T-helper 2 cell (primary cell): Measurements from ENCODE around the gene SRGAP3.
A peak's percentile ranks its signal among the peaks of the same experiment; 100 is the strongest.
"Not testable (repeated sequence)": the region's sequence is repeated elsewhere in the genome, so short reads cannot be mapped to it uniquely, and the experiment has no call there.

ENCODE experiments used
- DNase-seq, 5 experiments: peaks; one replicate each; pipeline versions ENCODE4 v3.0.0 to v3.0.0-alpha.2; 2012 to 2022
- total RNA-seq, 2 donors: gene quantifications; one replicate each; lab custom pipeline; 2026; lab: John Stamatoyannopoulos, UW

Gene SRGAP3
- 9.2 to 10.9 reads per million in 2 donors for total RNA-seq

DNA sequence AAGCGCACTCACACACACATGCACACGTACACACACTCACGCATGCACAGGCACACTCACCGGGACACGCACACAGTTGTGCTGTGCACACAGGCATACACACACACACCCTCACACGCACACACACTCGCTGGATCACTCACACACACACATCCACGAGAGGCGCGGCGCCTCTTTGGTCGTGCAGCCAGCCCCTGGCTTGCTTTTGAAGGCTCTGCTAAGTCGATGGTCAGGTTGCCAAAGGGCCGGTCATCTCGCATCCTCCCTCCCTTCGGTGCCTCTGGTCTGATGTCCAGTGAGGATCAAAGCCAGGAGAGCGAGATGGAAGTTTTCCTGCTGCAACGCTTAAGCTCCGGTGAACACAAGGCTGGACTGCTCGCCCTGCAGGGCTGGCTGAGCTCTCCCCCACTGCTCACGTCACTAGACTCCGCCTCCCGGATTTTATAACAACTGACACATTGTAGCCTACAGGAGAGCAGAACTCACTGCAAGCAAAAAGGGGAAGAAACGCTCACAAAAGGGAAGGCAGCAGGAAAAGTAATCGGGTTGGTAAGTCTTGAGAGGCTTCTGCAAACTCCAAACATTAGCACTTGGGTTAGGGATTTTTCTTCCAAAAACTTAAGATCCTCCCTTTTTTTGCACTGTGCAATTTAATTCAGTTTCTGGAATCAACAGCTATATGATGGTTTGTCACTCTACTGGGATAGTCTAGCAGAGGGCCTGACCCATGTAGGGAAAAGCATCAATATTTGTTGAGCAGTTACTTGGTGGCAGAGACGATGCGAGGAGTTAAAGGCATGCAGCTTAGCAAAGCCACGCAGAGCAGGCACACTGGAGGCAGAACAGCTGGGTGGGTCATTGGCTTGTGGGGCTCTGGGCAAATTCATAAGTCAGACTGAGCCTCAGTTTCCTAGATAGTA, at the start of gene SRGAP3:
Gene SRGAP3, minus strand, starts transcription at position 374 of the 920 bp plus-strand sequence. CDS start 695 bp downstream, outside the sequence.
- peak; percentile 16 to 88 (median 60) for DNase-seq

DNA sequence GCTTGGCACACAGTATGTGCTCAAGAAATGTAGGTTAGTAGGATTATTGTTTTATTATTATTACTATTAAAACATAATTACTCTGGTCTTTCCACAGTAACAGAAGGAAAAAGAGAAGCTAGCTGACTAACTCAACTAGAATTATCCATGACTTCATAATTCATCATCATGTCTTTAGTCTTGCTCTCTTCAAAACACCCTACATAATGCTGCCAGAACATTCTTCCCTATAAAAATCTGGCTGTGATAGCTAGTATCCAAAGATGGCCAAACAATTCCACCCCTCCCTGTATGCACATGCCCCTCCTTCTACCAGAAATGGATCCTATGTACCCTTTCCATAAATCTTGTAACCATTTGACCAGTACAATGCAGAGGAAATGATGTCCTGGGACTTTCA, 48.8 kb upstream of the SRGAP3 start:
- no peak for DNase-seq

DNA sequence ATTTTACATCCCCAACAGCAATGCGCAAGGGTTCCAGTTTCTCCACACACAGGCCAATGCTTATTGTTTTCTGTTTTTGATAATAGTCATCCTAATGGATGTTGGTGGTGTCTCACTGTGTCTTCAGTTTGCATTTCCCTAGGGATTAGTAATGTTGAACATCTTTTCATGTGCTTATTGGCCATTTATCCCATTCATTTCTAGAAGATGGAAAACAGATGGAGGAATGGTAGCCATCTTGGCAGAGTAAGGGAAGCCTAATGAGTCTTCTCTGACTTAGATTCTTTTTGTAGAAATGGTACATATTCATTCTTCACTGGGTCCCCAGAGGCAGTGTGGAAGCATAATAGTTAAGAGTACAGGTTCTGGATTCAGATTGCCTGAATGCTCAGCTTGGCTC, 46.8 kb upstream of the SRGAP3 start:
- no peak for DNase-seq

DNA sequence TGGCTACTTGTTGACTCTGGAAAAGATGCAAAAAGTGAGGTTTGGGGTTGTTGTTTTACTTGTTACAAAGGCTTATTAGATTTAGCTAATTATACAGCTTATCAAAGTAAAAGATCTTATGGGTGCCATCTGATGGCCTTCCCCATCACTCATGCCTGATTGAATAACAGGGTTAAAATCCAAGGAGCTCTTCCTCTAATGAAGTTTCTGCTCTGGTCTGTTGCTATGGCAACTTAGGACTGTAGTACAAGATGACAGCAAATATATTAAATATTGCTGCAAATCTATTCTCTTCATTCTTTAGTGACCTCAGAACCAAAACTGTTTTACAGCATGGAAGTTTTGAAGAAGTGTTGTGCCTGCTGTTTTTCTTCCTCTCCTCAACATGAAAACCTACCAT, 45.6 kb upstream of the SRGAP3 start:
- DNase-seq = no peak

DNA sequence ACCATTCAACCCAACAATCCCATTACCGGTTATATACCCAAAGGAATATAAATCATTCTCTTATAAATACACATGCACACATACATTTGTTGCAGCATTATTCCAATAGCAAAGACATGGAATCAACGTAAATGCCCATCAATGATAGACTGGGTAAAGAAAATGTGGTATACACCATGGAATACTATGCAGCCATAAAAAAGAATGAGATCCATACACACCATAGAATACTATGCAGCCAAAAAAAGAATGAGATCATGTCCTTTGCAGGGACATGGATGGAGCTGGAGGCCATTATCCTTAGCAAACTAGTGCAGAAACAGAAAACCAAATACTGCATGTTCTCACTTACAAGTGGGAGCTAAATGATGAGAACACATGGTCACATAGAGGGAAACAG, 44.5 kb upstream of the SRGAP3 start:
- not testable (repeated sequence) for DNase-seq

DNA sequence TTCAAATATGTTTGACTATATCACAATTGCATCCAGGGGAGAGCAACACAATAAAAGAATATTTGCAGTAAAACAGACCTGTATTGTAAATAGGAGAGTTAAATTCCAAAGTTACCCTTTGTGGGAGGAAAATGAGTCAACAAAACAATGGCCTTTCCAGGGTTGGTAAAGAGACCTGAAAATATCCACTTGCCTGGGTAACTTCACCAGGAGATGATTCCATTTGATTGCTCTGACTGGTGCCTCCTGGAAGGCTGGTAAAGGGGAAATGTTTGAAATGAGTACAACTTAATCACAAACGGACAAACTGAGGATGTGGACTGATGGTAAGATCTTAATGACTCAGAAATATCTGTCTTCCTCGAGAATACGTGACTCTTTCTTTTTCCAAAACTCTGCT, 43.6 kb upstream of the SRGAP3 start:
- DNase-seq = no peak

DNA sequence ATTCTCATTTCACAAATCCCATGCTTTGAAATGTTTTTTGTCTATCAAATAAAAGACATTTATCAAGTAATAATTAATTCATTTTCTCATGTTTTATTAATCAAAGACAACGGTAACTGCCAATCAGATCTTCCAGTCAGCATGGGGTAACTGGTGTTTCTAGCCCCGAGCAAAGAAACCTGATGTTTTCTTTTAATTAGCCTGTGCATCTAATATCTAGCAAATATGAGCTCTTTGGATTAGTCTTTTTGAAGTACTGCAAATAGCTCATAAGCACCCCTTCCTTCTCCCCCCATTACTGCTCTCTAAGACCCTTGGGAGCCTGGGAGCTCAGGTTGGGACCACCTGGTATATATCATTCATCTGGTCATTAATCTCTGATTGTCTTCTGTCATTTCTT, 43.1 kb upstream of the SRGAP3 start:
- no peak for DNase-seq

DNA sequence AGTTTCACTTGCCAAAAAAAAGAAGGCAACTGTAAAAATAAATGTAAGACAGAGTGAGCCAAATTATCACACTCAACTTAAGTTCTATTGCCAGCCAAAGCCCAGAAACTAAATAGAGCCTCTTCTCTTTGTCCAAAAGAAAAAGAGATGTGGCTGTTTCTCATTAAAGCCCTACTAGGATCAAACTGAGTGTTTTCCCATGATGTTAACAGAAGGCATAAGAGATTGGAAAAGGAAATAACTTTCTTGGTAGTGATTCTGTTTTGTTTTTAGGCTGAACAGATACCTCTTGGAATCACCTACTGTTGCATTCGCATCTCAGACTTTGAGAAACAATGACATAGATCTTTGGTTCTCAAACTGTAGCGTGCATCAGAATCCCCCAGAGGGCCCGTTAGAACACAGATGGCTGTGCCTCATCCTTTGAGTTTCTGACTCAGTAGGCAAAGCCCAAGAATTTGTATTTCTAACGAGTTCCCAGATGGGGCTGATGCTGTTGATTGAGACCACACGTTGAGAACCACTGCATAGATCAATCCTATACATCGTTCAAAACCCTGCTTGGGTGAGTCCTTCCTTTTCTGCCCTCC, 42.5 kb upstream of the SRGAP3 start:
- DNase-seq = no peak

DNA sequence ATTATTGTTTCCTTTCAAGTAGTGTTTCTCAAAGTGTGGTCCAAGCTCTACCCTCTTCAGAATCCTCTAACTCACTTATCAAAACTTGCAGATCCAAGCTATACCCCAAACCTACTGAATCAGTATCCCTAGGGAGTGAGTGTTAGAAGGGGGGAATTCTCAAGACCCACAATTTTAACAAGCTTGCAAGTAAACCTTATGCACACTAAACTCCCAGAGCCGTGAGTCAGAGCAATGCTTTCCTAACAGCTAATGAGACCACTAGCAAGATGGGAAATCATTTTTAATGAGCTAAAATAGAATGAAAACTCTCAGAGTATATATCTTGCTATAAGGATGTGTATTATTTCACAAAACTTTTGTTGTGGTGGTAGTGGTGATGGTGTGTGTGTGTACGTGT, 41.1 kb upstream of the SRGAP3 start:
- DNase-seq = no peak

DNA sequence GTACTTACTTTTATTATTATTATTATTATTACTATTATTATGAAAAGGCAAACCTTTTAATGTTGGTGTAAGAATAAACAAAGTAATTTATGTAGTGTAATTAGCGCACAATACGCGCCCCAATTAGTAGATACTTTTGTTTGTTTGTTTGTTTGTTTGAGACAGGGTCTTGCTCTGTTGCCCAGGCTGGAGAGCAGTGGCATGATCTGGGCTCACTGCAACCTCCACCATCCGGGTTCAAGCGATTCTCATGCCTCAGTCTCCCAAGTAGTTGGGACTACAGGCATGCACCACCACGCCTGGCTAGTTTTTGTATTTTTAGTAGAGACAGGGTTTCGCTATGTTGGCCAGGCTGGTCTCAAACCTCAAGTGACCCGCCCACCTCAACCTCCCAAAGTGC, 32.1 kb upstream of the SRGAP3 start:
- DNase-seq = not testable (repeated sequence)

DNA sequence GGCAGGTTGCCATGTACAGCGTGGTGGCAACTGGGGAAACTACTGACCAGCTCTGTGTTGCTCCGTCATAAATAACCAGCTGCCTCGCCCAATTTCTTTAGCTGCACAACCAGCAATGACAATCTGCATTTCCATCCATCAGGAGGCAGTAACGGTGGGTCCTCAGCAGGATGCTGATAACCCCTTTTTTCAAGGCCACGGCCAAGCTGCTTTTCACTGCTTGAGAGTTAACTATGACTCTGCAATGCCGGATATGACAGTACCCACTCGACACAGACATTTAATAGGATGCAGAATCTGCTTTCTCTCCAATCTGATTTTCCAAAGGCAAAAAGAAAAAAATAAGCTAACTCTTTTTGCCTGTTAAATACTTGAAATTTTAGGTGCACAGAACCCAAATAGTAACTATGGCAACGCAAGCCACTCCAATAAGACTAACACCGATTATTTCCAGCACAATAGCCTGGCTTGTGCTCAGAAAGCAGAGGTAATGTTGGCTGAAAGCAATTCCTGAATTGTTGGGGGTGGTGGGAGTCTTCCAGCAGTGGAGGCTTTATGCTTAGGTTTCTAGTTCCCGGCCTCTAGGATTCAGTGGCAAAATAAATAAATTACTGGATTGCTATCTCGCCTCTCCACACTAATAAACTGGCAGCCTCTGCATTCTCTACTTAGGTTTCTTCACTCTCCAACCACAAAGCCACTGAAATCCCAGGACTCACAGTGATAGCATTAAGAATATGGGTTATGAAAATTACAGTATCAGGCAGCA, 31.2 kb upstream of the SRGAP3 start:
- no peak for DNase-seq

DNA sequence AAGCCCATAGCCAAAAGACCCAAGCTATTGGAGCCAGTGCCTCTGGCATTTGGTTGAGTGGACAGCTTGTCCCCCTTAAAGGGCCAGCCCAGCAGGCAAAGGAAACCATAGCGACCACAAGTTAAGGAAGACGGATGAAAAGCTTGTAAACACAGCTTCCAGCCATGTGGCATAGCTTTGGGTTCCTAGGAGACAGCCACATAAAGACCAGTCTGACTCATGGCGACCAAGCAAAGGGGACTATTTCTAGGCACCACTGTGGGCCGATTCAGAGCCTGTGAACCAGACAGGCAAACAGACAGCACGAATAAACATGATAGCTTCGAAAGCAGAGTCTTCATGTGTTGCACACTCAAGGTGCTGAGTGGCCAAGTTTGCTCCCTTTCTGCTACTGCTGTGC, 30.5 kb upstream of the SRGAP3 start:
- DNase-seq = no peak

DNA sequence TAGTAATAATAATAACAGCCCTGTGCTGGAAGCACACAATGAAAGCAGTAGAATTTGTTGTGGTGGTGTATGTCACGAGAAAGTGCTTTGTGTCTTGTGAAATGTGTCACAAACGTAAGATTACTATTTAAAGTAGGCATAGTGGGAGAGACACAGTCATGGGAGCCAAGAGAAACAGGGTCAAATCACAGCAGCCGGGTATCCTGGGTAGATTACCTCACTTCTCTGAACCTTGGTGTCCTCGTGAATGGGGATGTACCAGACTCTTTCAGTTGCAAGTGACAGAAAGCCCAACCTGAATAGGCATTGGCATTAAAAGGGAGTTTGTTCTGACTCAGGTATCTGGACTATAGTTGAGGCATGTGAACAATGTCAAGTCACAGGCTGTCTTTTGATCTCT, 29.1 kb upstream of the SRGAP3 start:
- no peak for DNase-seq

DNA sequence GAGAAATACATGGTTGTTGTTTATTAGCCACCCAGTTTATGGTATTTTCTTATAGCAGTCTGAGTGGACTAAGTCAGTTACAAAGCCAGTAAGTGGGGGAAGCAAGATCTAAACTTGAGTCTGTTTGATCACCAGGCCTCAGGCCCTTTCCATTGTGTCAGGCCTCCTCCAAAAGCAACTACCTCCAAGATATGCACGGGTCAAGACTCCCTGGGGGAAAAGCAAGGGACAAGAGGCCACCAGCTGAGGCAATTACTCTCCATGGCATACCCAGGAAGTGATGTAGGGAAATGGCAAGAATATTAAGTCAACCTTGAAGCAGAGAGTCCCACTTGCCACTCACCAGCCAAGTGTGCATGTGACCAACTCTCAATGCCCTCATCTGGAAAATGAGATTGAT, 28.6 kb upstream of the SRGAP3 start:
- no peak for DNase-seq

DNA sequence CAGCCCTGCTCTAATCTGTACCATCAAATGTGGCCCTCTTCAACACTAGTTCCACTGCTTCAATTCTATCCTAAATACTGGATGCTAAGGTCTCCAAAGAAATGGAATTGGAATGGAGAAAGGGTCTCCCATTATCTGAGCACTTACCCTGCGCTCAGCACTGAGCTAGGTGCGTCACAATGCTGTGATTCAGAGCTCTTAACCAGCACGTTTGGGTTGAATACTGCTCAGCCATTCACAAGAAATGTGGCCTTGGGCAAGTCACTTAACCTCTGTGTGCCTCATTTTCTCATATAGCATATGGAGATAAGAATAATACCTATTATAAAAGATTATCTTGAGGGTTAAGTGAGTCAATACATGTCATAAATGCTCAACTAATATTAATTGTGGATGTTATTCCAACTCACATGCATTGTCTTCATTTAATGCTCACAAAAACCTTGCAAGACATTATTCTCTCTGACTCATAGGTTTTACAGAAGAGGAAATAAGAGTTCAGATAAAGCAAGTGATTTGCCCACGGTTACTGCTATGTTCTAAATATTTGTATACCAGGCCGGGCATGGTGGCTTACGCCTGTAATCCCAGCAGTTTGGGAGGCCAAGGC, 27.4 kb upstream of the SRGAP3 start:
- no peak for DNase-seq

DNA sequence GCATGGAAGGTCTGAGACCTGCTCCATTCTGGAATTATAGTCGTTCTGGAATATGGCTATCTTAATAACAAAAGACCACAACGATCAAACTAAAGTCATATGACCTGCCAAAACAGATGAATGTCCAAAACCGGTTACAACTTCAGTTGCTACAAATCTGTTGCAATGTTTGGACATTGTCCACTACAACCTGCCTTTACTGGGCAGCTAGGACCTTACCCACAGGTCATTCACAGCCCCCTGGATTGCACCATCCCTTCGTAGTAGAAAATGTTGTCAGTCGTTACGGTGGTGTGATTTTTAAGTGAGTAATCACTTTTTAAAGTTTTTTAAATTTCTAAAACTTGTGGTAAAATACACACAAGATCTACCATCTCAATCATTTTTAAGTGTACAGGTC, 22.5 kb upstream of the SRGAP3 start:
- no peak for DNase-seq

DNA sequence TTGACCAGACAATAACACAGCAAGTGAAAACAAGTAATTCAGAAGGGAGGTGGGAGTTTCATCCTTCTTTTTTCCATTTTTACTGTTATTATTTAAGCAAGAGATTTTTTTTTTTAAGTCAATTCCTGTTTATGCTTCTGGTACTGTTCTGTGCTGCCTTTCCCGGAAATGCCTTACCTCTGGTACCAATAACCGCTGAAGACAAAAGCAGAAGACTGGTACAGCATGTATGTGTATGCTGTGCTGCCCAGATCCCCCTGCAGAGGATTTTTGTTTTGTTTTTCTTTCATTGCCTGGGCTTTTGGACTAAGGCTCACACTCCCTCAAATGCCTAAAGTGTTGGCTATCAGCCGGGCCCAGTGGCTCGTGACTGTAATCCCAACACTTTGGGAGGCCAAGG, 21.3 kb upstream of the SRGAP3 start:
- no peak for DNase-seq

DNA sequence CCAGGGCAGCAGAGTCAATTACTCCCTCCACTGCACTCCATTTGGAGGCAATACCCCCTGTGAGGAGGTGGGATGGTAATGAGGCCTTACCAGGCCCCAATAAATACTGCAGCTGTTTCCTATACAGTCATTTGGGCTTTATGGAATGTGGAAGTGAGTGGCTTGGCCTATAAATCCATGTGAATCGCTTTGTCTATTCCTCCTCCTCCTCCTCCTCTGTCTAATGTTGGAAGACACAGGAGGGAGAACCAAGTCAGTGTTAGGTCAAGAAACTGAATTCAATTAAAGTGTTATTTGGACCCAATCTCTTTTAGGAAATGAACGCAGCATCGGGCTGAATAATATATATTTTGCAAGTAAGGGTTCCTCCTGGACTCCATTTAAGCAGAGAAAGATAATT, 17.3 kb upstream of the SRGAP3 start:
- no peak for DNase-seq

DNA sequence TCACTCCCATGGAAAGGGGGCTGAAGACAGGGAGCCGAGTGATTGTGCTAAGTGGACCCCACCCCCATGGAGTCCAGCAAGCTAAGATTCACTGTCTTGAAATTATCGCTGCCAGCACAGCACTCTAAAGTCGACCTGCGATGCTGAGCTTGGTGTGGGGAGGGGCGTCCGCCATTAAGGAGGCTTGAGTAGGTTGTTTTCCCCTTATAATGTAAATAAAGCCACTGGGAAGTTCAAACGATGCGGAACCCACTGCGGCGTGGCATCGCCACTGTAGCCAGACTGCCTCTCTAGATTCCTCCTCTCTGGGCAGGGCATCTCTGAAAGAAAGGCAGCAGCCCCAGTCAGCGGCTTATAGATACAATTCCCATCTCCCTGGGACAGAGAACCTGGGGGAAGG, 10.9 kb upstream of the SRGAP3 start:
- DNase-seq = no peak

DNA sequence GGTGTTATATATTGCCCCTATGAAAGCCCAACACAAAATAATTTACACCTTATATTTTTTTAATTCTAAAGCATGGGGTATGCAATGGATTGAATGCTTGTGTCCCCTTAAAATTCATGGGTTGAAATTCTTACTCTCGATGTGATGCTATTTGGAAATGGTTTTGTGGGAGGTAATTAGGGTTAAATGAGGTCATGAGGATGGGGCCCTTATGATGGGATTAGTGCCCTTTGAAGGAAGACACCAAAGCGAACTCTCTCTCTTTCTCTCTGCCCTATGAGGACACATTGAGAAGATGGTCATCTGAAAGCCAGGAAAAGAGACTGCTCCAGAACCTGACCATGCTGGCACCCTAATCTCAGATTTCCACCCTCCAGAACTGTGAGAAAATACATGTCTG, 7.6 kb upstream of the SRGAP3 start:
- no peak for DNase-seq

DNA sequence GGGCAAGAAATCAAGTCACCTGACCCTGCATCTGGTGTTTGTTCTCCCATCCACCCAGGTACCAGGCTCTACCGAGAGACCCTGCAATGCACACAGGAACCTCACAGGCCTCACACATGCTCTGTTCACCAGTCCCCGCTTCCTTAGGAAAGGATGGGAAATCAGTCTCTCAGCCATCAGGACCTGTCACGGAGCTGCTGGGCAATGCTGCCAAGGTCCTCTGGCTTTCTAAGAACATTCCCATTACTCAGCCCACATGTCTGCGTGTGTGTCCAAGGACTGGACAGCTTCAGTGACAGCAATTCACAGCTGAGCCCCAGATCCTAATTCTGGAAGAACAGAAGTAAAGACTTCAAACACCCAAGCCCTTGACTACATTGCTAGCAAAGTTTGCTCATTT, 6.5 kb upstream of the SRGAP3 start:
- DNase-seq = no peak

DNA sequence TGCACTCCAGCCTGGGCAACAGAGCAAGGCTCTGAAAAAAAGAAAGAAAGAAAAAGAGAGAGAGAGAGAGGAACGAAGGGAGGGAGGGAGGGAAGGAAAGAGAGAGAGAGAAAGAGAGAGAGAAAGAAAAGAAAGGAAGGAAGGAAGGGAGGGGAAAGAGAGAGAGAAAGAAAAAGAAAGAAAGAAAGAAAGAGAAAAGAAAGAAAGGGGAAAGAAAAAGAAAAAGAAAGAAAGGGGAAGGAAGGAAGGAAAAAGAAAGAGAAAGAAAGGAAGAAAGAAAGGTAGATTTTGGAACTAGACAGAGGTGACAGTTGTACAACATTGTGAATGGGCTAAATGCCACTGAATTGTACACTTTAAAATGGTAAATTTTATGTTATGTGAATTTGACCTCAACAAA, 5.3 kb upstream of the SRGAP3 start:
- no peak for DNase-seq

DNA sequence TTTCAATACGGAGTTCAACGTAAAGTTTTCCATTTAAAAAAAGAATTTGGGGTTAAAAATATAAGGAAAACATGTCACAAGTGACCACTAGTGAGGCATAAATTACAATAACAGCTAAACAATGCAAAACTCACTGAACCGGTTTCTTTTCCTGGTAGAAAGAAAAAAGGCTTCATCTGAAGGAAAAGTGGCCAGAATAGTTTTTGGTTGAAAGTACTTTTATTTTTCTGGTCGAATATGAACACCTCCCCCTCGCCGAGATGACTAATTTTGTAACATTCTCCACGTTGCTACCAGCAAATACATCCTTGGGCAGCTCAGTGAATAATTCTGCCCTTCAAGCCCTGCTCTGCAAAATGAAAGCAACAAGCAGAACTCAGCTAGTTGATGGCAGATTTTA, 3.9 kb upstream of the SRGAP3 start:
- no peak for DNase-seq
